Cardiac septum (tissue), 1 donor: ENCODE measurements around the gene GAGE1. TPM values are rescaled to one million over a fixed set of nuclear protein-coding genes. Genes with fewer than 3 reads are reported as not detected.

ENCODE experiments used
- total RNA-seq: library from RNA; stranded (reverse); fragmentation: NEBNext Ultra II Directional; extraction: Animal tissue kit (Norgen Biotek cat#: 25700); gene quantifications from one replicate; pipeline ENCODE4 v1.2.1, GENCODE V29; 2021
- donor health status: DM: no; HTN: no; CAD: no.

Gene GAGE1
- total RNA-seq, 1 donor from 2014 or later = not detected

Other genes with a start within 250 kb of the GAGE1 start
- gene GAGE12C, start 66.8 kb upstream of the GAGE1 start, total RNA-seq = not detected
- gene GAGE12D, start 57.3 kb upstream of the GAGE1 start, total RNA-seq = not detected
- not detected for gene GAGE12E, start 47.7 kb upstream of the GAGE1 start, total RNA-seq
- gene GAGE12F, start 38.2 kb upstream of the GAGE1 start, total RNA-seq = not detected
- gene GAGE12G, start 28.6 kb upstream of the GAGE1 start, total RNA-seq = not detected
- not detected for gene GAGE12H, start 19.1 kb upstream of the GAGE1 start, total RNA-seq
- not detected for gene GAGE2A, start 9.5 kb upstream of the GAGE1 start, total RNA-seq
- not detected for gene PAGE1, start 97.0 kb downstream of the GAGE1 start, total RNA-seq
- not detected for gene PAGE4, start 230.3 kb downstream of the GAGE1 start, total RNA-seq